Islet of Langerhans (tissue), 1 donor: ENCODE results near the gene FAM13A.

Experiments used
- FAIRE-seq: peaks from one replicate; lab custom pipeline; 2011; peaks lifted over from hg19 to GRCh38; lab: Jason Lieb, UNC

Gene FAM13A

GRCh38 chr4:88771883-88772450, 285.0 kb downstream of the FAM13A start:
- FAIRE-seq, result no peak

DNA sequence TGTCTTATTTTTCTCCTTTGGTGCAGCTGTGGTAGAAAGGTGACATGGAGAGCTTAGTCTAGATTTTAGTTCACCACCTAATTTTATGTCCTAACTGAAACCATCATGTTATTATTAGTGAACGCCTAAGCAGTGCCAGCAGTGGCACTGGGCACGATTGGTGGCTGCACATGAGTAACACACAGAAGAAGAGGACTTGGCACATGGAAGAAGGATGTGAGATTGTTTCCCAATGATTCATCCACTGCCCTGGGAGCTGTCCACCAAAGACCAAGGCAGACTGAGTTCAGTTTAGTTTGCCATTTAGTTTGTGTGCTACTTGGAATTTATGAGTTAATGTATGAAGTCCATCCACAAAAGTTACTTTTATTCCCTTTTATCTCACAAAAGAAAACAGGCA, 291.3 kb downstream of the FAM13A start:
- no peak for FAIRE-seq

GRCh38 chr4:88763075-88763474, 293.9 kb downstream of the FAM13A start:
- no peak for FAIRE-seq

DNA sequence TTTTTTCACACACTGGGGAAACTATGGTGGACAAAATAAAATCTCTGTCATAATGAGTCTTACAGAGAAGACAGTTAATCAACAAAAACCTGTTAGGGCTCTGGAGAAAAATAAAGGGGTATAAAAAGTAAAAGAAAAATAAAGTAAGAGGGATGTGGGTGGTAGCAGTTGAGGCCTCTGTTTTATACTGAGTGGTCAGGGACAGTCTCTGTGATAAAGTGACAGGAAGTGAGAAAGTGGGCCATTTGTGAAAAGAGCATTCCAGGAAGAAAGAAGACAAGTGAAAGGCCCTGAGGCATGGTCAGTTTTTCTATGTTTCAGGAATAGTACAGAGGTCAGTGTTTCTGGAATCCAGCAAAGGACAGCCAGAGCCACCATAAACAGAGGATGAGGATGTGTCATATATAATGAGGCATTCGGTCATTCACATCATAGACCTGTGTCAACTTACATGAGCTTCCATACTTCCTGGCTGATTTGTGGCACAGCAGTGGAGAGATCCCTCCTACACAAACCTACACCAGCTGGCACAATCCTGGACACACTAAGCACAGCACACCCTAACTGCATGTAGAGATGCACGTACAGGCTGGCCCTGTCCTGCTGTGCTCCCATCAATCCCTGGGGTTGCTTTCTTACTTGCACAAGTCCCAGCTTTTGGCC, 295.0 kb downstream of the FAM13A start:
- no peak for FAIRE-seq

- no peak for FAIRE-seq
Measured at GRCh38 chr4:88761342-88761741, 295.6 kb downstream of the FAM13A start.

DNA sequence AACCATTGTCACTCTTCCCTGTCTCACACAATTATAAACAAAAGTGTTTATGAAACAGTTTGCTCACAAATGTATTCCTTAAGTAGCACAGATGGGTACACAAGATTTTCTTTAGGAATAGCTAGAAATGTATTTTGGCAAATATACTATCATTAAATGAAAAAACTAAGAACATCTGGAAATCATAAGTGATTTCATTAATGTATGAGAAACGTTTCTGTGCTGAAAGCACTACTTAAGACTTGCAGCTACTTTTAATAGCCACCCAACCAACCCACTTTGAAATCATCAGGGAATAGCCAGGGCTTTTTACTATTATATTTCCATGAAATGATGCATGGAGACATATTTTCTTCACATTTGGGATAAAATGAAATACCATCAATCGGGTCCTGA, 297.1 kb downstream of the FAM13A start:
- FAIRE-seq, result peak; percentile 9

- FAIRE-seq, result peak; percentile 75
Measured at GRCh38 chr4:88759039-88759894, 297.7 kb downstream of the FAM13A start.

- FAIRE-seq, result no peak
Measured at GRCh38 chr4:88758264-88758663, 298.7 kb downstream of the FAM13A start.

DNA sequence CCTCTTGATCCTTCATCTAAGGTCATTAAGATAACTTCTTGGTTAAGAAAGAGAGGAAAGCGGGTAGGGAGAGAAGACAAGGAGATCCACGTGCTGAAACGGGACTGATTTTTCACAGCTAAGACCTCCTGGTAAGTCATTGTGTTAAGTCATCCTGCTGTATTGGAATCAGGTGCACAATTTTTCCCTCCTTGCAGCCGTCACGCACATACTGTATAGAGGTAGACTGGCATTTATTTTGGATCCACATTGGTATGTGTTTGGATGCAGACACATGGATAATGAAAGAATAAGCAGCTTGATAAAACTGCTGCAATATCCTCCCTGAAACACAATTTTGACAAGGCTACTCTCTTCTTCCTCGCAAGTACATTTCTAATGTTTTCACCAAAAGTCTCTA, 299.2 kb downstream of the FAM13A start:
- FAIRE-seq, result no peak

DNA sequence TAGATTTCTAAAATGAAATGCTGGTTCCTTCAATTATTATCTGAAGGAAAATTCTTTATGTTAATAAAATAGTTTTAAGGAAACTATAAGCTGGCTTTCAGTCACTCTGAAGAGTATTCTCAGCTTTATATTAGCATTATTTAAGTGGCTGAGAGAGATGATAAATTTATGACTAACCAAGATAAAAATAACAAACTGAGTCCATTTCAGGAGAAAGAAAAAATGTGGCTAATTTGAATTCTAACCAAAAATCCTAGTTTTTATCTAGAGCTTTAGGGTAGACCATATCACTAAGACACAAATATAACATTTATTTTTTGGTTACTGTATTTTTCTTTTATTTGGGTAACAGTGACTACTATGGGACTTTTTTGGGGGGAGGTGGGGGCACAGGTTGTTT, 299.9 kb downstream of the FAM13A start:
- FAIRE-seq, result no peak

- FAIRE-seq, result no peak
Measured at GRCh38 chr4:88756149-88756548, 300.8 kb downstream of the FAM13A start.

DNA sequence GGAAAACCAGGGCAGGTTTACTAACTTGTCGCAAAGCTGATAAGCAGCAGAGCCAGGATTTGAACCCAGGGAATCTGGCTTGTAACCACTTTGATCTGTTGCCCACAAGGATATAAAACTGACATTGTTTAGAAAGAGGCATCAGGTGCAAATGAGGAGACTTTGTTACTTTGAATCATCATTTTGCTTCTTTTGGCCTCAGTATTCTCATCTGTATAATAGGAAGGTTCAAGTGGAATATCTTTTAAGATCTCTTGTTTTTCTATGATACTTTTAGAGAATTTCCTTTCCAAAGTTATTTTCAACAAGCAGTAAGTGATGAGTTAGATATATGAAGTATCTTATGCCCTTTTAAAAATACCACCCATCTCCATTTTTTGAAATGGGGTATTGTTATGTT, 301.5 kb downstream of the FAM13A start:
- no peak for FAIRE-seq

DNA sequence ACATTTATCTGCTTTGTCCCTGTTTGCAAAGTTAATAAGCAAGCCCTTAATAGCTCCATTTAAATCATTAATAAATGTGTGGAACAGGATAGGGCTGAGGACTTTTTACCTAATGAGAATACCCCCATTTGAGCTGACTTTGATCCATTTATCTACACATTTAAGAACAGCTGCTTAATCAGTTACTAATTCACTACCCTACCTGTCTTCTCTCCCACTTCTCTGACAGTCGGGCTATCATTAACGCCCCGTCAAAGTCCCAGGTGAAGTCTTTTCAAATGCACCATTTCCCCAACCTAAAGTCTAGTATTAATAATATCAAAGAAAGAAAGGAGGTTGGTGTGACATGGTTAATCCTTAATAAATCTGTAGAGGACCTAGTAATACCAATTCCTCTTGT, 302.2 kb downstream of the FAM13A start:
- no peak for FAIRE-seq

DNA sequence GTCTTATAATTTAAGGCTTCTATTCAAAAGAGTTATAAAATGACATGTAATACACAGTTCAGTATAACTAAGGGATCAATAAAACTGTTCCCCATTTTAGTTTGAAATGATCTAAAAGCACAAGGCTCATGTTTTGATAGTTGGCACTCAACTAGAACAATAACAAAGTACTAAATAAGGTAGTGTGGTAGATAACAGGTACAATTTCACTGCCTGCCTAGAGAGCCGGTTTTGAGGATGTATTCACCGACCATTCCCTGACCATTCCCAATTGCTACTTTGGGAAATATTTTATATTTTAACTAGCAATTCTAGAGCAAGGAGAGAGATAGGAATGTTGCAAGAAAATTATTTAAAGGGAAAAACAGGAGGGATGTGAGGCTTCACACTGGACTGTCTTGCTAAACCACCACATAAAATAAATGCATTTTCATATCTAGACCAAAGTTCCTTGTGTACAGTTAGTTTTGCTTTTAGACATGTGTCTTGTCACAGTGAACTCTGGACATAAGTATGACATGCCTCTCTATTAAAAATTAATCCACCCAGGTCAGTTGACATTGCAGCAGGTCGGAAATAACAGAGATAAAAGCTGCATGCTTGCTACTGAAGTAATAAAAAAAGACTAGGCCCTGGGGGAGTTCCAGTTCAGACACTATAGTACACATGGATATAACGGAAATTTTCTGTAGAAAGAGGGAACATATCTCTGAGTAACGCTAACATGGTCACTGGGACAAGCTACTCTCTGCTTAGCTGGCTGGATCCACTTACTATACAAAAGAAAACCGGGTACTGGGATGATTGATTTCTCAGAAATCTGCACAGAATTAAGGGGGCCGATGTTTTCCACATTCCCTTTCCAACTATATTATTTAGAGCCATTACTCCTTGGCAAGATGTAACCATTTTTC, 303.1 kb downstream of the FAM13A start:
- FAIRE-seq, result no peak

GRCh38 chr4:88752754-88753153, 304.2 kb downstream of the FAM13A start:
- no peak for FAIRE-seq

GRCh38 chr4:88752076-88752463, 304.9 kb downstream of the FAM13A start:
- FAIRE-seq, result no peak

DNA sequence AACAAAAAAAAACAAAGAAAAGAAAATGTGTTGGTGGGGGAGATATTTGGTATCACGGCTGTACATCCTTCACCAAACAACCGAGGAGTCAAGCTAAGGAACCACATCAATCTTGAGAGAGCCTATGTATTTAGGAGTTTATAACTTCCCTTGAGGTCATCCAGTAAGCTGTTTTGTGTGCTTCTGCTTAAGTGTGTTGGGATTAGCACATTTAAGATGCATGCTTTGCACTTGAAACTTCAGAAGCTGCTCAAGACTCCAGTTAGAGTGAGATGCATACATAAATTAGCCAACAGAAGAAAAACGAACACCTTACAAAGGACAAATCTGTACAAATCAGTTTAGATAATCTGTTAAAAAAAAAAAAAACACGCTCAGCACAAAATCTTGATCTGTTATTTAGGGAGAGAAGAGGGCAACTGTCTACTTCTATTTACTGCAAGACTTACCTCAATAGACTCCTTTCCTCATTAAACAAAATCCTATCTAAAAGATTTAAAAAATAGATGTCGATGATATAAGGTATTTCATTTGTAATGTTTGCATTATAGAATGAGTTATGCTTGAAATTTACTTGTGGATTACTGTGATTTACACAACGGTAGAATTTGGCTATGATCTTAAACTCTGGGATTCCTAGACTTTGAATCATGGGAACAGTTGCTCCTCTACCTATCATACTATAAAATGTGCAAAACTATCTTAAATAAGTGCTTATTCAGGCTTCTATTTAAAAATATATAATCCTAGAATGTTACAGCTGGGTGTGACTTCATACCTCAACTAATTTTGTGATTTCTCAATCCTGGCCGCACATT, 305.5 kb downstream of the FAM13A start:
- no peak for FAIRE-seq

DNA sequence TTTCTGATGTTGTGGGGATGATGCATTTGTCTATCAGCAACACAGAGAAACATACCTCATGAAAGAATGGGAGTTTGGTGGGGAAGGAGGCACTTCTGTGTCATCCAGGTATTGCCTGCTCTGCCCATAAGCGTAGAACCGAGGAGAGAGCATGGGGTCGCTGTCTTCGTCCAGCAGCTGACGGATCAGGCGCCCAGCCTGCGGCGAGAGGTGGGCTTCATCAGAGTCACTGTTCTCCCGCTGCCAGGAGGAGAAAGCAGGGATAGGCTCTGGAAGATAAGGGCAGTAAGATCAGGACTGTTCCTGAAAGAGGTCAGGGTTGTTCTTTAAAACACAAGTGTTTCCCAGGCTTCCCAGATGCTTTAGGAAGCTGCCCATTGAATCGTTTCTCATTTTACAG, 306.6 kb downstream of the FAM13A start:
- FAIRE-seq, result no peak

GRCh38 chr4:88747351-88747750, 309.6 kb downstream of the FAM13A start:
- FAIRE-seq, result no peak

DNA sequence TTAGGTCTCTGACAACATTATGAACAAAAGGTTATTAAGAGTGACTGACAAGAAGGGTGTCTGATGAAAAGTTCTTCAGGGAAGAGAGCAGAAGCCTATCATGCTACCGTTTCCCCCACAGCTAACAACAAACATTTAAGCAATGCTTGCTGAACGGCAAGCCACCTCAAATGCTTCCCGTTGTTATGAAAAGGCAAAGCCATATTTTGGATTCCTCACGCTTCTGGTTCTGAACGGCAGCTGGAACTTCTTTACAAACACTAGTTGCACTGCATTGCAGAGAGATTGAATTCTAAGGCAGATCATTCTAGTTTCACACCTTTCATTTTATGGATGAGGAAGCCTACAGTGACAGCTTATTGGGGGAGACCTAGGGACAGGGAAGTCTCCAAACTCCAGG, 310.8 kb downstream of the FAM13A start:
- no peak for FAIRE-seq

GRCh38 chr4:88745581-88746163, 311.3 kb downstream of the FAM13A start:
- no peak for FAIRE-seq
